ENCODE results near the gene CD70. TPM values are rescaled to one million over a fixed set of nuclear protein-coding genes. Genes with fewer than 3 reads are reported as not detected.
"Not testable (repeated sequence)": the region's sequence is repeated elsewhere in the genome, so short reads cannot be mapped to it uniquely, and the experiment has no call there.

Gene CD70
- total RNA-seq, 1 experiment from 2014 or later, result not detected

DNA sequence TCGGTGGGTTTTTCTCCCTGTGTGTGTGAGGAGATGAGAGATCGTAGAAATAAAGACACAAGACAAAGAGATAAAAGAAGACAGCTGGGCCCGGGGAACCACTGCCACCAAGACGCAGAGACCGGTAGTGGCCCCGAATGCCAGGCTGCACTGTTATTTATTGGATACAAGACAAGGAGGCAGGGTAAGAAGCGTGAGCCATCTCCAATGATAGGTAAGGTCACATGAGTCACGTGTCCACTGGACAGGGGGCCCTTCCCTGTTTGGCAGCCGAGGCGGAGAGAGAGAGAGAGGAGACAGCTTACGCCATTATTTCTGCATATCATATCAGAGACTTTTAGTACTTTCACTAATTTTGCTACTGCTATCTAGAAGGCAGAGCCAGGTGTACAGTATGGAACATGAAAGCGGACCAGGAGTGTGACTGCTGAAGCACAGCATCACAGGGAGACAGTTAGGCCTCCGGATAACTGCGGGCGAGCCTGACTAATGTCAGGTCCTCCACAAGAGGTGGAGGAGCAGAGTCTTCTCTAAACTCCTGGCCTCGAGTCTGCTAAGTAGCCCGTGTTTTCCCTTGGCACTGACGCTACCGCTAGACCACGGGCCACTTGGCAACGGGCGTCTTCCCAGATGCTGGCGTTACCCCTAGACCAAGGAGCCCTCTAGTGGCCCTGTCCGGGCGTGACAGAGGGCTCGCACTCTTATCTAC lies 42.0 kb upstream of the CD70 start:
- H3K79me2 ChIP-seq (ENCODE audit: low read depth); BruUV-seq (replicated peaks); H3K4me1 ChIP-seq (replicated peaks; ENCODE audit: insufficient read depth); H2AFZ ChIP-seq; H3K9me2 ChIP-seq (ENCODE audit: insufficient read depth); H4K20me1 ChIP-seq (ENCODE audit: insufficient read depth); H3F3A ChIP-seq (ENCODE audit: insufficient read depth, low read depth); H3K4me3 ChIP-seq; H3K4me2 ChIP-seq; H3K27me3 ChIP-seq (ENCODE audit: insufficient read depth, low read depth); H3K9me3 ChIP-seq (ENCODE audit: insufficient read depth, low read depth); H3K36me3 ChIP-seq (ENCODE audit: low read depth); H3K27ac ChIP-seq: not testable (repeated sequence)
- ChIA-PET POLR2A (ENCODE audit: unreplicated experiment) (interaction anchor here (0.6 to 0.7 kb wide), 2 partner anchors 540 to 541 kb away, joined by 3 to 7 read pairs; no protein-coding TSS in a partner anchor), CTCF (interaction anchor here (0.6 to 0.7 kb wide), 2 partner anchors 14 to 116 kb away, joined by 3 to 4 read pairs; no protein-coding TSS in a partner anchor)
- peak; percentile 57 to 60 for DNase-seq
- TF ChIP-seq, protein P1, sequence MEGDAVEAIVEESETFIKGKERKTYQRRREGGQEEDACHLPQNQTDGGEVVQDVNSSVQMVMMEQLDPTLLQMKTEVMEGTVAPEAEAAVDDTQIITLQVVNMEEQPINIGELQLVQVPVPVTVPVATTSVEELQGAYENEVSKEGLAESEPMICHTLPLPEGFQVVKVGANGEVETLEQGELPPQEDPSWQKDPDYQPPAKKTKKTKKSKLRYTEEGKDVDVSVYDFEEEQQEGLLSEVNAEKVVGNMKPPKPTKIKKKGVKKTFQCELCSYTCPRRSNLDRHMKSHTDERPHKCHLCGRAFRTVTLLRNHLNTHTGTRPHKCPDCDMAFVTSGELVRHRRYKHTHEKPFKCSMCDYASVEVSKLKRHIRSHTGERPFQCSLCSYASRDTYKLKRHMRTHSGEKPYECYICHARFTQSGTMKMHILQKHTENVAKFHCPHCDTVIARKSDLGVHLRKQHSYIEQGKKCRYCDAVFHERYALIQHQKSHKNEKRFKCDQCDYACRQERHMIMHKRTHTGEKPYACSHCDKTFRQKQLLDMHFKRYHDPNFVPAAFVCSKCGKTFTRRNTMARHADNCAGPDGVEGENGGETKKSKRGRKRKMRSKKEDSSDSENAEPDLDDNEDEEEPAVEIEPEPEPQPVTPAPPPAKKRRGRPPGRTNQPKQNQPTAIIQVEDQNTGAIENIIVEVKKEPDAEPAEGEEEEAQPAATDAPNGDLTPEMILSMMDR (conservative IDR thresholded peaks at IDR 0.05), result peak; percentile 72
- intact Hi-C loops (cut with micrococcal nuclease; ENCODE audit: unreplicated experiment), result loop anchor here (1.0 to 5.0 kb wide), 4 partner anchors 103 to 506 kb away; no protein-coding TSS in a partner anchor

- BruUV-seq (replicated peaks), result no TSS peak
- intact Hi-C loops (cut with micrococcal nuclease; ENCODE audit: unreplicated experiment), result loop anchor here (1.0 to 5.0 kb wide), 4 partner anchors 104 to 505 kb away; no protein-coding TSS in a partner anchor
- peak; percentile 50 to 60 for DNase-seq
- POLR2A ChIA-PET (ENCODE audit: unreplicated experiment), result no interaction called here
- Histone ChIP-seq H3K36me3 (ENCODE audit: low read depth) (no peaks in the 10 kb centered on the region), H3K27me3 (ENCODE audit: insufficient read depth, low read depth) (no peaks in the 10 kb centered on the region), H3F3A (ENCODE audit: insufficient read depth, low read depth) (no peaks in the 10 kb centered on the region), H3K9me3 (ENCODE audit: insufficient read depth, low read depth) (no peaks in the 10 kb centered on the region), H2AFZ (no peak overlapping the region), H3K79me2 (ENCODE audit: low read depth) (no peaks in the 10 kb centered on the region), H3K9me2 (ENCODE audit: insufficient read depth) (no peaks in the 10 kb centered on the region), H3K4me3 (no peak overlapping the region), H3K4me1 (replicated peaks; ENCODE audit: insufficient read depth) (no peaks in the 10 kb centered on the region), H4K20me1 (ENCODE audit: insufficient read depth) (no peaks in the 10 kb centered on the region), H3K27ac (no peak overlapping the region), H3K4me2 (no peak overlapping the region; the same call in 1 of the 2 replicates)
- TF ChIP-seq, protein P1 (conservative IDR thresholded peaks at IDR 0.05), result peak; percentile 80
- TF ChIP-seq EZH2 (IDR thresholded peaks at IDR 0.05; ENCODE audit: low read depth), result no peak
- CTCF ChIA-PET, result interaction anchor here (0.6 to 0.7 kb wide), 2 partner anchors 14 to 133 kb away, joined by 3 to 4 read pairs; no protein-coding TSS in a partner anchor
Observed at GRCh38 chr19:6632002-6632621, 41.2 kb upstream of the CD70 start.

DNA sequence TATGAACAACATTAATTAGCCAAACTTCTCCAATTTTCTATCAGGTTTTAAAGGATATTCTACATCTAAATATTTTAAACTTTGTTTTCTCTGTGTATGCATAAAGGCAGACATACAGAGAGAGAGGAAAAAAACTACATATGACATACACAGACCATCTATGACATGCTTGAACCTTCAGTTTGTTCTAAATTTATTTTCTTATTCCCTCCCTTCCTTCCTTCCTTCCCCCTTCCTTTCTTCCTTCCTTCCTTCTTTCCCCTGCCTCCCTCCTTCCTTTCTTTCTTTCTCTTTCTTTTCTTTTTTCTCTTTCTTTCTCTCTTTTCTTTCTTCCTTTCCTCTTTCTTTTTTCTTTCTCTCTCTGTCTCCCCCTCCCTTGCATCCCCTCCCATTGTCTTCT lies 35.8 kb upstream of the CD70 start:
- Histone ChIP-seq H3F3A (ENCODE audit: insufficient read depth, low read depth) (no peaks in the 10 kb centered on the region), H3K36me3 (ENCODE audit: low read depth) (no peaks in the 10 kb centered on the region), H3K9me3 (ENCODE audit: insufficient read depth, low read depth) (peaks cover 3% of the 10 kb centered on the region; the same call in 1 of the 2 replicates), H4K20me1 (ENCODE audit: insufficient read depth) (no peaks in the 10 kb centered on the region), H2AFZ (no peak overlapping the region), H3K79me2 (ENCODE audit: low read depth) (no peaks in the 10 kb centered on the region), H3K9me2 (ENCODE audit: insufficient read depth) (no peaks in the 10 kb centered on the region), H3K4me2 (no peak overlapping the region), H3K4me3 (no peak overlapping the region), H3K27me3 (ENCODE audit: insufficient read depth, low read depth) (no peaks in the 10 kb centered on the region), H3K27ac (no peak overlapping the region), H3K4me1 (replicated peaks; ENCODE audit: insufficient read depth) (no peaks in the 10 kb centered on the region)
- ChIA-PET POLR2A (ENCODE audit: unreplicated experiment) (no interaction called here), CTCF (no interaction called here)
- intact Hi-C loops (cut with micrococcal nuclease; ENCODE audit: unreplicated experiment), result no loop called here
- no peak for DNase-seq
- TF ChIP-seq, protein P1 (conservative IDR thresholded peaks at IDR 0.05), result no peak
- no peak for TF ChIP-seq EZH2 (IDR thresholded peaks at IDR 0.05; ENCODE audit: low read depth)
- BruUV-seq (replicated peaks), result no TSS peak
